PC-9 (cell line): ENCODE data around the gene SH3RF3.

Source experiments
- CTCF ChIP-seq: fragments of 200-600 bp; sonication (generic); conservative IDR thresholded peaks from 2 replicates; pipeline ENCODE4 v1.6.1; 2017; ENCODE audit warnings: mixed run types, antibody characterized with exemption, mild to moderate bottlenecking, moderate library complexity
- EZH2 ChIP-seq: fragments of 200-600 bp; sonication (generic); IDR thresholded peaks from 2 replicates; pipeline ENCODE4 v1.8.0; 2017; ENCODE audit warnings: antibody characterized with exemption, low read depth

GRCh38 chr2:109217362-109218086, 88.5 kb downstream of the SH3RF3 start:
- TF ChIP-seq CTCF = no peak
- no peak for TF ChIP-seq EZH2
